Osteoblast (primary cell): Measurements from ENCODE around the gene RFX2. TPM values are rescaled to one million over a fixed set of nuclear protein-coding genes. Genes with fewer than 3 reads are reported as not detected.

Experiments
- DNase-seq: peaks from one replicate; pipeline ENCODE4 v3.0.0; 2011; ENCODE audit warnings: low spot score, mixed read lengths; ENCODE audit not compliant: insufficient read length; ENCODE audit errors: missing footprints
- H2AFZ ChIP-seq: 2 replicates; pipeline ENCODE4 v1.6.0; 2011; ENCODE audit warnings: mild to moderate bottlenecking, low read length
- H3K27ac ChIP-seq: 2 replicates; pipeline ENCODE4 v1.5.1; 2011; ENCODE audit warnings: mild to moderate bottlenecking, low read depth, low read length, moderate library complexity
- H3K27me3 ChIP-seq: 2 replicates; pipeline ENCODE4 v1.6.0; 2012; ENCODE audit warnings: mild to moderate bottlenecking, control low read depth, inconsistent platforms, low read length, moderate library complexity; ENCODE audit not compliant: insufficient read depth
- H3K36me3 ChIP-seq: 2 replicates; pipeline ENCODE4 v1.5.1; 2011; ENCODE audit warnings: mild to moderate bottlenecking, low read length, control low read depth, moderate library complexity; ENCODE audit not compliant: insufficient read depth
- H3K4me1 ChIP-seq: 2 replicates; pipeline ENCODE4 v1.5.1; 2011; ENCODE audit warnings: mild to moderate bottlenecking, low read length, control low read depth, moderate library complexity; ENCODE audit not compliant: insufficient read depth
- H3K4me2 ChIP-seq: 2 replicates; pipeline ENCODE4 v1.6.0; 2011; ENCODE audit warnings: mild to moderate bottlenecking, low read length; ENCODE audit not compliant: insufficient read depth
- H3K4me3 ChIP-seq: fragments of 200-600 bp; sonication (generic); 3 replicates; pipeline ENCODE4 v1.5.1; 2012; ENCODE audit warnings: mild to moderate bottlenecking, low read length, inconsistent platforms; ENCODE audit not compliant: insufficient read depth
- H3K79me2 ChIP-seq: 2 replicates; pipeline ENCODE4 v1.6.0; 2012; ENCODE audit warnings: mild to moderate bottlenecking, low read length, control low read depth, inconsistent platforms; ENCODE audit not compliant: insufficient read depth
- H3K9me3 ChIP-seq: 2 replicates; pipeline ENCODE4 v1.5.1; 2011; ENCODE audit warnings: low read depth, low read length, control low read depth
- H4K20me1 ChIP-seq: 2 replicates; pipeline ENCODE4 v1.6.0; 2012; ENCODE audit warnings: mild to moderate bottlenecking, low read length, control low read depth; ENCODE audit not compliant: insufficient read depth
- CTCF ChIP-seq: IDR thresholded peaks from 2 replicates; pipeline ENCODE4 v1.5.1; 2011; ENCODE audit warnings: mild to moderate bottlenecking, low read depth, low read length, moderate library complexity; ENCODE audit errors: extremely low read depth
- total RNA-seq: library from RNA; depleted of rRNA; stranded (reverse); fragments of >200 nt; gene quantifications from 2 replicates; pipeline ENCODE4 v1.2.3, GENCODE V29; 2012

RFX2 gene
- total RNA-seq, 1 donor, result 6.2 TPM

- Histone ChIP-seq H3K4me3 (no peak overlapping the region), H3K27ac (peak overlapping the region; percentile 80), H3K79me2 (no peaks in the 10 kb centered on the region), H3K4me2 (peak overlapping the region; percentile 44), H2AFZ (no peak overlapping the region), H4K20me1 (no peaks in the 10 kb centered on the region), H3K36me3 (no peaks in the 10 kb centered on the region), H3K4me1 (peaks cover 41% of the 10 kb centered on the region), H3K9me3 (no peaks in the 10 kb centered on the region), H3K27me3 (no peaks in the 10 kb centered on the region)
- TF ChIP-seq CTCF, result no peak
- DNase-seq, result no peak
Measured at GRCh38 chr19:6070207-6070681, 40.1 kb downstream of the RFX2 start.

- Histone ChIP-seq H2AFZ (no peak overlapping the region), H3K27me3 (no peaks in the 10 kb centered on the region), H3K4me1 (peaks cover 41% of the 10 kb centered on the region), H3K4me2 (no peak overlapping the region), H3K4me3 (no peak overlapping the region), H3K79me2 (no peaks in the 10 kb centered on the region), H4K20me1 (no peaks in the 10 kb centered on the region), H3K36me3 (no peaks in the 10 kb centered on the region), H3K27ac (no peak overlapping the region), H3K9me3 (no peaks in the 10 kb centered on the region)
- DNase-seq, result no peak
- TF ChIP-seq CTCF, result no peak
Measured at GRCh38 chr19:6069268-6069791, 41.0 kb downstream of the RFX2 start.

GRCh38 chr19:6068711-6069110, 41.6 kb downstream of the RFX2 start:
- Histone ChIP-seq H3K79me2 (no peaks in the 10 kb centered on the region), H3K4me2 (no peak overlapping the region), H4K20me1 (no peaks in the 10 kb centered on the region), H3K4me3 (no peak overlapping the region), H3K9me3 (no peaks in the 10 kb centered on the region), H2AFZ (no peak overlapping the region), H3K36me3 (no peaks in the 10 kb centered on the region), H3K27me3 (no peaks in the 10 kb centered on the region), H3K27ac (no peak overlapping the region), H3K4me1 (peaks cover 41% of the 10 kb centered on the region)
- no peak for TF ChIP-seq CTCF
- no peak for DNase-seq

GRCh38 chr19:6067975-6068374, 42.3 kb downstream of the RFX2 start:
- Histone ChIP-seq H3K4me3 (no peak overlapping the region), H3K79me2 (no peaks in the 10 kb centered on the region), H3K27ac (peak overlapping the region; percentile 76), H3K36me3 (no peaks in the 10 kb centered on the region), H4K20me1 (no peaks in the 10 kb centered on the region), H3K27me3 (no peaks in the 10 kb centered on the region), H3K9me3 (no peaks in the 10 kb centered on the region), H3K4me1 (peaks cover 41% of the 10 kb centered on the region), H3K4me2 (no peak overlapping the region), H2AFZ (no peak overlapping the region)
- DNase-seq, result no peak
- no peak for TF ChIP-seq CTCF
